ENCODE measurements around the gene USH2A. TPM values are rescaled to one million over a fixed set of nuclear protein-coding genes. Genes with fewer than 3 reads are reported as not detected.

USH2A gene
- total RNA-seq, 1 donor from 2014 or later, result 0.04 TPM

DNA sequence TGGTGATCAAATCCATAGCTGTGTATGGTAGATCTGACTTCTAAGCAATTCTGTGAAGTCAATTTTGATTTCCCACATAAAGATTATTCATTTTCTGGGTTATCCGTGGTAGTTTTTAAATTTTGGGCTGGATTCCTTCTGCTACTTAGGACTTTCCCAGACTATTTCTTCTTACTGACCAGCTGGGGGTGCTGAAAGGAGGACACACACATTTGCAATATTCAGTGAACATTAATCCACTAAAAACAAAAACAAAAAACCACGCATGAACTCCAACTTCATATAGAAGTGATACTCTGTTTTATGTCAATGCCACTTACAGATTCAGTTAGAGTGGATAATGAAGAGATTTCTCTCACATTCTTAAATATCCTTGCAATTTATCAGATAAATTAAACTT lies 750.8 kb downstream of the USH2A start:
- H3K36me3 ChIP-seq, result no peaks in the 10 kb centered on the region
- H3K27me3 Mint-ChIP-seq (ENCODE audit: insufficient read depth, low read depth), result no peaks in the 10 kb centered on the region
- H3K4me1 ChIP-seq, result no peaks in the 10 kb centered on the region
- H3K4me2 ChIP-seq, result no peak overlapping the region
- no peaks in the 10 kb centered on the region for H4K20me1 ChIP-seq (ENCODE audit: low read depth)
- no peaks in the 10 kb centered on the region for H3K79me2 ChIP-seq (ENCODE audit: low read depth)
- no peaks in the 10 kb centered on the region for H3F3A ChIP-seq (ENCODE audit: low read depth)
- no peak for DNase-seq (ENCODE audit: low spot score)
- no peaks in the 10 kb centered on the region for H3K36me3 Mint-ChIP-seq
- H3K4me3 ChIP-seq, result no peak overlapping the region
- H3K4me1 Mint-ChIP-seq, result peaks cover 3% of the 10 kb centered on the region
- H3K9ac ChIP-seq, result no peak overlapping the region
- TF ChIP-seq EZH2 (IDR thresholded peaks at IDR 0.05), result no peak
- no peak for TF ChIP-seq EZH2phosphoT487 (IDR thresholded peaks at IDR 0.05)
- TF ChIP-seq, protein P1, sequence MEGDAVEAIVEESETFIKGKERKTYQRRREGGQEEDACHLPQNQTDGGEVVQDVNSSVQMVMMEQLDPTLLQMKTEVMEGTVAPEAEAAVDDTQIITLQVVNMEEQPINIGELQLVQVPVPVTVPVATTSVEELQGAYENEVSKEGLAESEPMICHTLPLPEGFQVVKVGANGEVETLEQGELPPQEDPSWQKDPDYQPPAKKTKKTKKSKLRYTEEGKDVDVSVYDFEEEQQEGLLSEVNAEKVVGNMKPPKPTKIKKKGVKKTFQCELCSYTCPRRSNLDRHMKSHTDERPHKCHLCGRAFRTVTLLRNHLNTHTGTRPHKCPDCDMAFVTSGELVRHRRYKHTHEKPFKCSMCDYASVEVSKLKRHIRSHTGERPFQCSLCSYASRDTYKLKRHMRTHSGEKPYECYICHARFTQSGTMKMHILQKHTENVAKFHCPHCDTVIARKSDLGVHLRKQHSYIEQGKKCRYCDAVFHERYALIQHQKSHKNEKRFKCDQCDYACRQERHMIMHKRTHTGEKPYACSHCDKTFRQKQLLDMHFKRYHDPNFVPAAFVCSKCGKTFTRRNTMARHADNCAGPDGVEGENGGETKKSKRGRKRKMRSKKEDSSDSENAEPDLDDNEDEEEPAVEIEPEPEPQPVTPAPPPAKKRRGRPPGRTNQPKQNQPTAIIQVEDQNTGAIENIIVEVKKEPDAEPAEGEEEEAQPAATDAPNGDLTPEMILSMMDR (IDR thresholded peaks at IDR 0.05), result peak; percentile 15
- H3K27ac Mint-ChIP-seq, result no peak overlapping the region
- no peaks in the 10 kb centered on the region for H3K9me3 Mint-ChIP-seq
- H2AFZ ChIP-seq (replicated peaks), result no peak overlapping the region
- H3K27me3 ChIP-seq, result no peaks in the 10 kb centered on the region
- H3K27ac ChIP-seq, result no peak overlapping the region
- H3K9me3 ChIP-seq (ENCODE audit: low read depth), result no peaks in the 10 kb centered on the region
- H3K4me3 Mint-ChIP-seq, result no peak overlapping the region

DNA sequence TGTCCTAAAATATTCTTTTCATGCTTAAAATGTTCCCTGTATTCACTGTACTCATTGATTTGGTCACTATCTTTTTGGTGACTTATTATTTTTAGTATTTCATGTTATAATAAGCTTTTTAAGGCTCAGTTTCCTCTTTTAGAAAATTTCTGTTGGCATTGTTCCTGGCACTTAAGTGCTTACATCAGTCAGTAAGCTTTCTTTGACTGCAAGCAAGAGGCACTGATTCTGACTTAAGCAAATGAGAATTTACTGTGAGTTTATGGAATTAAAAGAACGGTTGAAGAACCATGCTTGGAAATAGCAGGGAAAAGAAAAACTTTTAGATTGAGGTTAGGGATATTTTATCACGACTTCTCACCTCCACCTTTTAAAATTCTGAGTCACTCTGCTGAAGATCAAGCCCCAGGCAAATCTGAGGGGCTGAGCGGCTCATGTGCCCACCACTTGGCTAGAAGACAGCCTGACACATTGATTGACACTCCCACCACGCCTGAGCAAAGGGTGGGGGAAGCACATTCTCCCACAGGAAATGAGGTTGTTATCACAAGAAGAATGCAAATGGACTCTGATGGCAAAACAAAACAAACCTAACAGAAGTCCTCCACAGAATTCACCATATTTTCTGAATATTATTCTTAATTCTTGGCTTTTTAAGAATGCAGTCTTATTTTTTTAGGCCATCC lies 753.3 kb downstream of the USH2A start:
- H3K36me3 Mint-ChIP-seq, result no peaks in the 10 kb centered on the region
- H3K4me1 ChIP-seq, result no peaks in the 10 kb centered on the region
- H3K4me1 Mint-ChIP-seq, result peaks cover 3% of the 10 kb centered on the region
- TF ChIP-seq, protein P1 (IDR thresholded peaks at IDR 0.05), result no peak
- TF ChIP-seq EZH2phosphoT487 (IDR thresholded peaks at IDR 0.05), result no peak
- TF ChIP-seq EZH2 (IDR thresholded peaks at IDR 0.05), result no peak
- no peaks in the 10 kb centered on the region for H3K9me3 Mint-ChIP-seq
- no peak overlapping the region for H3K4me2 ChIP-seq
- no peak overlapping the region for H3K27ac Mint-ChIP-seq
- no peaks in the 10 kb centered on the region for H3K79me2 ChIP-seq (ENCODE audit: low read depth)
- H3K9ac ChIP-seq, result no peak overlapping the region
- no peak overlapping the region for H3K4me3 ChIP-seq
- no peaks in the 10 kb centered on the region for H3K9me3 ChIP-seq (ENCODE audit: low read depth)
- H3K36me3 ChIP-seq, result no peaks in the 10 kb centered on the region
- H2AFZ ChIP-seq (replicated peaks), result no peak overlapping the region
- H4K20me1 ChIP-seq (ENCODE audit: low read depth), result no peaks in the 10 kb centered on the region
- H3F3A ChIP-seq (ENCODE audit: low read depth), result no peaks in the 10 kb centered on the region
- H3K27ac ChIP-seq, result no peak overlapping the region
- H3K4me3 Mint-ChIP-seq, result no peak overlapping the region
- DNase-seq (ENCODE audit: low spot score), result no peak
- H3K27me3 Mint-ChIP-seq (ENCODE audit: insufficient read depth, low read depth), result no peaks in the 10 kb centered on the region
- H3K27me3 ChIP-seq, result no peaks in the 10 kb centered on the region

DNA sequence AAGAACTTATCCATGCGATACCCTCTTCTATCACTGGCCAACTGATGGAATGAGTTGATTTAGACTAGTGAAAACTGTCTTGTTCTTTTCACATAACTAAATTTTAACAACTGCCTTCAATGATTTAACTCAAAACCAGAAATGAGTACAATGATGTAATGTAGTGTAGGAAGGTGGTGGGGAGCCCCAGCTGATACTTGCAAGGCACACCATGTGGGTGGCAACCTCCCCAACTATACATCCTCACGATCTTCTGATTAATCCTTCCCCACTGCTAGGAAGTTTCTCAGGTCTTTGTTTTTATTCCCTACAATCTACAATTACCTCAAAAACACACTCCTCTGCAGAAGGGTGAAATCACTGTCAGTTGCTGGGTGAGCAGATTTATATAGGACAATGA lies 755.5 kb downstream of the USH2A start:
- Histone ChIP-seq H3K27ac (no peak overlapping the region), H4K20me1 (ENCODE audit: low read depth) (no peaks in the 10 kb centered on the region), H3K36me3 (no peaks in the 10 kb centered on the region), H3K4me1 (no peaks in the 10 kb centered on the region), H3K9me3 (ENCODE audit: low read depth) (no peaks in the 10 kb centered on the region), H3F3A (ENCODE audit: low read depth) (no peaks in the 10 kb centered on the region), H3K9ac (no peak overlapping the region), H3K27me3 (no peaks in the 10 kb centered on the region), H3K4me2 (no peak overlapping the region), H3K4me3 (no peak overlapping the region), H2AFZ (replicated peaks) (no peak overlapping the region), H3K79me2 (ENCODE audit: low read depth) (no peaks in the 10 kb centered on the region)
- peaks cover 3% of the 10 kb centered on the region for H3K4me1 Mint-ChIP-seq
- H3K9me3 Mint-ChIP-seq, result no peaks in the 10 kb centered on the region
- no peaks in the 10 kb centered on the region for H3K36me3 Mint-ChIP-seq
- H3K4me3 Mint-ChIP-seq, result no peak overlapping the region
- no peaks in the 10 kb centered on the region for H3K27me3 Mint-ChIP-seq (ENCODE audit: insufficient read depth, low read depth)
- H3K27ac Mint-ChIP-seq, result no peak overlapping the region
- TF ChIP-seq, protein P1 (IDR thresholded peaks at IDR 0.05), result no peak
- TF ChIP-seq EZH2 (IDR thresholded peaks at IDR 0.05) (no peak), EZH2phosphoT487 (IDR thresholded peaks at IDR 0.05) (no peak)
- DNase-seq (ENCODE audit: low spot score), result no peak
